Measurements from ENCODE around the gene OXA1L.

DNA sequence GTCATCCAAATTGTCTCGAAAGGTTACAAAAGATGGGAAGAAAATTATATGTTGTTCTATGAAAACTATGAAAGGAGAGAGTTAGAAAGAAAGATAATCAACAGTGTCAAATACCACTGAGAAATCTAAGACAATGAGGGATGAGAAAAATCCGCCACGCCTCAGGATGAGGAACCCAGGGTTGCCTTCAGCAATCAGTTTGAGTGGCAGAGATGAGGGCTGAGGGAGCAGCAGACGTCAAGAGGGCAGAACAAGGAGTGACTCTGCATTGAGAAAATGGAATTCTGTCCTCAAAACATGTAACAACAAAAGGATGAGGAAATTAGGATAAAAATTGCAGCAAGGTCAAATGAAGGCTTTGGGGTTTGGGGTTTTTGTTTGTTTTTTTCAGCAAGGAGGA, 18.3 kb upstream of the OXA1L start:
- TF ChIP-seq, protein P1, sequence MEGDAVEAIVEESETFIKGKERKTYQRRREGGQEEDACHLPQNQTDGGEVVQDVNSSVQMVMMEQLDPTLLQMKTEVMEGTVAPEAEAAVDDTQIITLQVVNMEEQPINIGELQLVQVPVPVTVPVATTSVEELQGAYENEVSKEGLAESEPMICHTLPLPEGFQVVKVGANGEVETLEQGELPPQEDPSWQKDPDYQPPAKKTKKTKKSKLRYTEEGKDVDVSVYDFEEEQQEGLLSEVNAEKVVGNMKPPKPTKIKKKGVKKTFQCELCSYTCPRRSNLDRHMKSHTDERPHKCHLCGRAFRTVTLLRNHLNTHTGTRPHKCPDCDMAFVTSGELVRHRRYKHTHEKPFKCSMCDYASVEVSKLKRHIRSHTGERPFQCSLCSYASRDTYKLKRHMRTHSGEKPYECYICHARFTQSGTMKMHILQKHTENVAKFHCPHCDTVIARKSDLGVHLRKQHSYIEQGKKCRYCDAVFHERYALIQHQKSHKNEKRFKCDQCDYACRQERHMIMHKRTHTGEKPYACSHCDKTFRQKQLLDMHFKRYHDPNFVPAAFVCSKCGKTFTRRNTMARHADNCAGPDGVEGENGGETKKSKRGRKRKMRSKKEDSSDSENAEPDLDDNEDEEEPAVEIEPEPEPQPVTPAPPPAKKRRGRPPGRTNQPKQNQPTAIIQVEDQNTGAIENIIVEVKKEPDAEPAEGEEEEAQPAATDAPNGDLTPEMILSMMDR (IDR thresholded peaks at IDR 0.05) = no peak
- TF ChIP-seq POLR2A (IDR thresholded peaks at IDR 0.05) = no peak
